Stimulated activated CD4-positive, alpha-beta T cell treated with anti-CD3 and anti-CD28 coated beads, Interleukin-15, amount 100 ng/mL, for 1 hour (primary cell): Measurements from ENCODE around the gene NDUFAF2.
A peak's percentile ranks its signal among the peaks of the same experiment; 100 is the strongest.
"Not testable (repeated sequence)": the region's sequence is repeated elsewhere in the genome, so short reads cannot be mapped to it uniquely, and the experiment has no call there.

Experiments used
- DNase-seq, 2 donors: peaks; one replicate each; pipeline ENCODE4 v3.0.0-alpha.2; 2020; ENCODE audit warnings: low read depth in 1 of 2, low spot score in 1 of 2

The NDUFAF2 gene

GRCh38 chr5:60944904-60945812 lies at the start of gene NDUFAF2, which contains the start of gene ERCC8:
TSS of gene NDUFAF2 (plus strand) at chr5:60945205. CDS start at chr5:60945256, 51 bp downstream.
TSS of gene ERCC8 (minus strand) at chr5:60945070. CDS start at chr5:60945008, 62 bp downstream.
- DNase-seq: peak; percentile 71 to 77

GRCh38 chr5:60896991-60897390 lies 48.0 kb upstream of the NDUFAF2 start:
- no peak for DNase-seq

GRCh38 chr5:60903356-60903755 lies 41.6 kb upstream of the NDUFAF2 start:
- no peak for DNase-seq

GRCh38 chr5:60916646-60917045 lies 28.4 kb upstream of the NDUFAF2 start:
- no peak for DNase-seq

- DNase-seq: no peak
Measured at GRCh38 chr5:60918466-60918865, 26.5 kb upstream of the NDUFAF2 start.

- no peak for DNase-seq
Measured at GRCh38 chr5:60927450-60927849, 17.6 kb upstream of the NDUFAF2 start.

GRCh38 chr5:60929024-60929423 lies 16.0 kb upstream of the NDUFAF2 start:
- DNase-seq: no peak

GRCh38 chr5:60943624-60944023 lies 1.4 kb upstream of the NDUFAF2 start:
- DNase-seq: no peak

GRCh38 chr5:60945813-60946187 lies 795 bp downstream of the NDUFAF2 start:
- no peak for DNase-seq

- no peak for DNase-seq
Measured at GRCh38 chr5:60948738-60949137, 3.7 kb downstream of the NDUFAF2 start.

GRCh38 chr5:60955239-60955638 lies 10.2 kb downstream of the NDUFAF2 start:
- no peak for DNase-seq

GRCh38 chr5:60958088-60958487 lies 13.1 kb downstream of the NDUFAF2 start:
- DNase-seq: no peak

- no peak for DNase-seq
Measured at GRCh38 chr5:60958712-60959111, 13.7 kb downstream of the NDUFAF2 start.

GRCh38 chr5:60959156-60959555 lies 14.2 kb downstream of the NDUFAF2 start:
- DNase-seq: no peak

GRCh38 chr5:60960591-60960990 lies 15.6 kb downstream of the NDUFAF2 start:
- no peak for DNase-seq

GRCh38 chr5:60961685-60962084 lies 16.7 kb downstream of the NDUFAF2 start:
- no peak for DNase-seq

- peak in 1 of 2 donors; percentile 3 for DNase-seq
Measured at GRCh38 chr5:60972231-60972630, 27.2 kb downstream of the NDUFAF2 start.

- no peak for DNase-seq
Measured at GRCh38 chr5:60977956-60978737, 33.1 kb downstream of the NDUFAF2 start.

GRCh38 chr5:60978968-60979367 lies 34.0 kb downstream of the NDUFAF2 start:
- DNase-seq: no peak

GRCh38 chr5:60980511-60980910 lies 35.5 kb downstream of the NDUFAF2 start:
- no peak for DNase-seq

GRCh38 chr5:60982127-60982526 lies 37.1 kb downstream of the NDUFAF2 start:
- DNase-seq: not testable (repeated sequence)

- DNase-seq: no peak
Measured at GRCh38 chr5:60989790-60990189, 44.8 kb downstream of the NDUFAF2 start.
